ENCODE measurements around the gene TOM1L1. TPM values are rescaled to one million over a fixed set of nuclear protein-coding genes. Genes with fewer than 3 reads are reported as not detected.

The TOM1L1 gene
- total RNA-seq, 5 donors from 2014 or later (not counting 1 experiment from before 2014, with no cell fraction given): 0.26 to 0.67 (median 0.49) TPM; not detected in 1

Other genes with a start within 250 kb of the TOM1L1 start
- gene COX11, start 67.8 kb downstream of the TOM1L1 start, total RNA-seq: 10 to 100 TPM; 37.6 to 74.1 (median 56.0) TPM
- gene STXBP4, start 67.9 kb downstream of the TOM1L1 start, total RNA-seq: 10 to 100 TPM in 1 of 5 donors, 1 to 10 TPM in 4; 5.7 to 10.6 (median 9.1) TPM

Measured in T-cell (primary cell).